Breast epithelium (tissue), 3 donors: ENCODE results near the gene HILPDA.
"Not testable (repeated sequence)": the region's sequence is repeated elsewhere in the genome, so short reads cannot be mapped to it uniquely, and the experiment has no call there.

Experiments used
- CTCF ChIP-seq, 3 donors: fragments of 450-650 bp; IDR thresholded peaks; one replicate each; pipeline ENCODE4 v1.5.1; 2016 to 2017; ENCODE audit warnings: antibody characterized with exemption in 3 of 3, mild to moderate bottlenecking in 3 of 3, moderate library complexity in 3 of 3
- POLR2A ChIP-seq: fragments of 450-650 bp; IDR thresholded peaks from one replicate; pipeline ENCODE4 v1.6.1; 2016; ENCODE audit warnings: antibody characterized with exemption, mild to moderate bottlenecking, moderate library complexity

GRCh38 chr7:128457385-128457784 lies 1.7 kb downstream of the HILPDA start:
- TF ChIP-seq CTCF (IDR thresholded peaks at IDR 0.05); POLR2A: not testable (repeated sequence)
